ENCODE results near the gene NFATC2. TPM values are rescaled to one million over a fixed set of nuclear protein-coding genes. Genes with fewer than 3 reads are reported as not detected.

Gene NFATC2
- total and polyA plus RNA-seq, 2 experiments from 2014 or later, result 0.52 to 0.59 TPM

DNA sequence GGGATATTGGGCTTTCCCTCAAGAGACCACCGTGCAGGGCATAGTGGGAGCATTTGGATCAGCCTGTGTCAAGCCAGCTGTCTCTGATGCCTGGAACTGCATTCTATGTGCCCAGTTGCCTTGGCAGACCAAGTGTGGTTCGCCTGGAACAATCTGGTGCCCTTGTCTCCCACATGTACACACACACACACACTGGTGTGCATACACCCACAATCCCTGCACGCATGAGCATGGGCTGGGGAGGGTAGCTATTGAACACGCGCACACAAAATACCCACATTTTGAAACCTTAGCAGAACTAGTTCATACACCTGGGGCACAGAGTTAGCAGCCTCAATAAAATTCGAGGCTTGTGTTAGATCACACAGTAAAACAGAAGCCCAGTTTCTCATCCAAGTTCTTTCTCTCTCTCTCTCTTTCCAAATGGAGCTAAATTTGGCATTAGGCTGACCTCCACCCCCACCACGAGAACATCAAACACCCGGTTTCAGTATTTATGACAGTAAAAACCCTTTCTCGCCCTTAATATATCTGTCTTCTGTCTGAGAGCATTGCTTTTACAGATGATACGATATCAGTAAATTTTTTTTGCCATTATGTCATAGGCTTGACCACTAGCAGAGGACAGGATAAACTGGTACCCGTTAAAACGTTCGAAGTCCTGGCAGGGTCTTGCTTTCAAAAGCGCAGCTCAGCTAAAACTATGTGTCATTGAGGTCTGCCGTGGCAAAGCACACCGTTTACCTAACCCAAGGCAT lies 18.2 kb upstream of the NFATC2 start:
- Histone ChIP-seq H3K4me3 (no peak overlapping the region), H3F3A (replicated peaks; ENCODE audit: low read depth) (peaks cover 4% of the 10 kb centered on the region; the same call in 1 of the 2 replicates), H4K20me1 (replicated peaks; ENCODE audit: insufficient read depth) (no peaks in the 10 kb centered on the region; the same call in 1 of the 2 replicates), H3K79me2 (replicated peaks; ENCODE audit: insufficient read depth) (no peaks in the 10 kb centered on the region), H3K4me2 (peak overlapping the region; percentile 95), H3K27me3 (ENCODE audit: insufficient read depth) (peaks cover 68% of the 10 kb centered on the region), H2AFZ (no peak overlapping the region), H3K9me2 (ENCODE audit: insufficient read depth) (no peaks in the 10 kb centered on the region), H3K4me1 (ENCODE audit: insufficient read depth) (peaks cover 14% of the 10 kb centered on the region), H3K27ac (ENCODE audit: low read depth) (no peak overlapping the region), H3K36me3 (ENCODE audit: insufficient read depth) (no peaks in the 10 kb centered on the region)
- ATAC-seq, result no peak
- peaks cover 39% of the 10 kb centered on the region for H3K27me3 Mint-ChIP-seq (ENCODE audit: insufficient read depth, low read depth, poor library complexity)
- peaks cover 29% of the 10 kb centered on the region for H3K4me1 Mint-ChIP-seq
- TF ChIP-seq EZH2 (IDR thresholded peaks at IDR 0.05; ENCODE audit: low read depth, unreplicated experiment), result no peak
- peak overlapping the region; percentile 83 for H3K4me3 Mint-ChIP-seq
- no peak overlapping the region for H3K27ac Mint-ChIP-seq
- no peak for DNase-seq (ENCODE audit: low spot score)
- H3K9me3 Mint-ChIP-seq, result no peaks in the 10 kb centered on the region
- H3K36me3 Mint-ChIP-seq (ENCODE audit: low read depth), result no peaks in the 10 kb centered on the region

- Histone ChIP-seq H3K27me3 (ENCODE audit: insufficient read depth) (peaks cover 67% of the 10 kb centered on the region), H3K4me3 (no peak overlapping the region), H3K27ac (ENCODE audit: low read depth) (no peak overlapping the region), H4K20me1 (replicated peaks; ENCODE audit: insufficient read depth) (no peaks in the 10 kb centered on the region; the same call in 1 of the 2 replicates), H3K4me1 (ENCODE audit: insufficient read depth) (peaks cover 14% of the 10 kb centered on the region), H2AFZ (no peak overlapping the region), H3K9me2 (ENCODE audit: insufficient read depth) (no peaks in the 10 kb centered on the region), H3K79me2 (replicated peaks; ENCODE audit: insufficient read depth) (no peaks in the 10 kb centered on the region), H3K4me2 (no peak overlapping the region), H3K36me3 (ENCODE audit: insufficient read depth) (no peaks in the 10 kb centered on the region), H3F3A (replicated peaks; ENCODE audit: low read depth) (peaks cover 4% of the 10 kb centered on the region; the same call in 1 of the 2 replicates)
- DNase-seq (ENCODE audit: low spot score), result no peak
- Mint-ChIP-seq H3K4me3 (peak overlapping the region; percentile 28; the same call in 2 of the 3 replicates), H3K27me3 (ENCODE audit: insufficient read depth, low read depth, poor library complexity) (peaks cover 39% of the 10 kb centered on the region), H3K9me3 (no peaks in the 10 kb centered on the region), H3K36me3 (ENCODE audit: low read depth) (no peaks in the 10 kb centered on the region), H3K27ac (no peak overlapping the region), H3K4me1 (peaks cover 29% of the 10 kb centered on the region)
- TF ChIP-seq ZNF114 (CRISPR knock-in tag; IDR thresholded peaks at IDR 0.05), result no peak
- no peak for TF ChIP-seq ZNF462 (CRISPR knock-in tag; IDR thresholded peaks at IDR 0.05)
- TF ChIP-seq ZNF331 (CRISPR knock-in tag; IDR thresholded peaks at IDR 0.05; ENCODE audit: low read depth), result no peak
- TF ChIP-seq STAT1 (IDR thresholded peaks at IDR 0.05; ENCODE audit: unreplicated experiment), result no peak
- TF ChIP-seq CREB1 (CRISPR knock-in tag; IDR thresholded peaks at IDR 0.05; ENCODE audit: low read depth), result no peak
- no peak for TF ChIP-seq EZH2 (IDR thresholded peaks at IDR 0.05; ENCODE audit: low read depth, unreplicated experiment)
- ATAC-seq, result no peak
These were observed 17.5 kb upstream of the NFATC2 start for GRCh38 chr20:51560042-51560441.
